Measurements from ENCODE around the gene HOXA5.

HOXA5 gene

DNA sequence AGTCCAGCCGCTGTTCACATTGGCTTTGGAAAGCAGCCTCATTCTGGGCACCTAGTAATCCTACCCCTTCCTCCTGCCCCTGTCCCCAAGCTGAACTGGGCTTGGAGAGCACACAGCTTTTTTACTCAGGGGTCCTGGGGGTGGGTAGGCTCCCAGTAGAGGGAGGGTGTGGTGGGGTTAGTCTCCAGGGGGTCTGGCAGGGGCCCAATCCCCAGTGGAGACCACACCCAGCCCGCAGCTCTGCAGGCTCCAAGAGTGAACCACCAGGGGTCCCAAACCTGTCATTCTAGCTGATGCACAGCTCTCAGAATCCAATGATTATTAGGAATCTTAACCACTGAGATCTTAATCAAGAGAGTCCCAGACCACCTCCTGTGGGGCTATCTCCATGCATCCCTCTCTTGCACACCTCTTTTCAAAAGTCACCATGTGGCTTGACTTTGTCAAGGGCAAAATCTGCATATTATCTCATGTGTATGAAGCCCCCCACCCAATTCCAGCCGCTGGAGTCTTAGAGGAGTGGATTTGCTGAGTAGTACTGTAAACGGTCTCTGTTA is 38.9 kb upstream of the HOXA5 start:
- no peak for DNase-seq (ENCODE audit: low read depth)

GRCh38 chr7:27181795-27182275 is 38.4 kb upstream of the HOXA5 start:
- DNase-seq (ENCODE audit: low read depth): no peak

DNA sequence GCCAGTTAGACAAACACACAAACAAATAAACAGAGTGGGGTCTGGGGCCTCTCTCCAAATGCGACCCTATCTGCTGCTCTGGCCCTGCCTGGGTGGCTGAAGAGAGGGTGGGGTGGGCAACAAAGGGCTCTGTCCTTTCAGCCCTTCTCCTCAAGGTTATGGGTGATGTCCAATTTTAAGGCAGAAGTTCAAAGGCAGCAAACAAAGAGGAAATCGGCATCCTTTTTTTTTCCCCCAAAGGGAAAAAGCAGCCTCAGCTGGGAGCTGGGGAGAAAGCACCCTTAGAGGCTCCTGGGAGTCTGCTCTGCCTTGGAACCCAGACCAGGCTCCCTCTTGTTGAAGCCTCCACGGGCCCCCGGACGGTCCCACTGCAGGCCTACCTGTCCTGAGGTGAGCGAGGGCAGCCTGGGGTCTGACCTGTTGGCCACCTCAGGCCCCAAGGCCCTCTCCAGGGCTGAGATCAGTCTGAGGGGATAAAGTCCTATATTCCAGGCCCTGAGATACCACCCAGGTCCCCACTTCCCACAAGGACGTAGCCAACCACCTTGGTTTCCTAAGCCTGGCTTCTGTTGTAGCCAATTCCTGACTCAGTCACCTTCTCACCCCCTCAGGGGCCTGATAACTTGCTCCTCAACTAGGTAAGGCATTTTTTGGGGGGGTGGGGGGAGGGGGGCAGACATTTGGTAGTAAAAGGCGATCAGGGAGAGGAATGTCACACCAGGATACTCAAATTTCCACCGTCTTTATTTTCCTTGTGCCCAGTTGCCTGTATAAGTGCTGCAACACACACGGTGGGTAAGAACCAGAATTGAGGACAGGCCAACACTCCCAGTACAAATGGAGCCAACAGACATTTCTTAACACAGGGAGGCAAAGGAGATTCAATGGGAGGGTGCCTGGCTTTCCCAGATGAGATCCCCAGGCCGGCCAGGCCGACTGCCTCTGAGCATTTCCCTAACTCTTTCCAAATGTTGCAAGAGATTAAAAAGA is 37.2 kb upstream of the HOXA5 start:
- DNase-seq (ENCODE audit: low read depth): no peak

DNA sequence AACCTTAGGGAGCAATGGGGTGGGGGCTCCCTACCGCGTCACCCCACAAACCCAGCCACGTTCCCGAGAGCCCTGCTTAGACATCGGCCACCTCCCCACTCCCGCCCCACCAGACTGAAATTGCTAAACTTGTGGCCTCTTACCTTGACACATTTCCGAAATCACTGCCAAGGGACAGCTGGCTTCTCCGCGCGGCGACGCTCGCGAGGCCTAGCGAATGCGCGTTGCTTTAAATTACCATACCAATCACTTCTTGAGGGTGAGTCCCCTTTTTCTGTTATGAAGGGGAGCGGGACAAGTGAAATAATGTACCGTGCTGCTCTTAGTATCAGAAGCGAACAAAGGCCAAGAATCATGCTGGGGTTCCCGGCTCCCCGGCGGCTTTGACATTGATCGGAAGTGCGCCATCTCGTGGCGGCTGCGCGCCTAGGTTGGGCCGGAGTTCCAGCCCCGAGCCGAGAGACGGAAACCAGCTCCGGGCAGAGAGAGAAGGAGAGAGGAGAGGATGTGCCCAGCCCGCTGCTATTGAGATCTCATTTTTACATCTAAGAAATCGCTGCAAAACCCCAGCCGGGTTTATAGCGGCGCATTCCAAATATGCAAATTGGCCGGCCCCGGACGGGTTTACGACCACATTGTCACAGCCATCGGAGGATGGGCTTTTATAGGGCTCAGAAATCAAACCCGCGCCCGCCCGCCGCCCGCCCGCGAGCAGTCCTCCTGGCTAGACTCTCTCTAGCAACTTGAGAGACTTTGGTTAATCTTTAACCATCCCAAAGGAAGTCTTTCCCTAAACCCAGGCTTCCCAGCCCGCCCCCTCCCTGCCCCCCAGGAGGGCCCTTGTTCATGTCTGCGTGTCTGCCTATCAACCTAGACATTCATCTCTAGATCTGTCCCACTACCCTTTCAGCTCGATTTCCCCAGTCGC is 36.3 kb upstream of the HOXA5 start:
- no peak for DNase-seq (ENCODE audit: low read depth)

GRCh38 chr7:27179030-27179429 is 35.5 kb upstream of the HOXA5 start:
- no peak for DNase-seq (ENCODE audit: low read depth)

- DNase-seq (ENCODE audit: low read depth): no peak
Measured at GRCh38 chr7:27178366-27178765, 34.9 kb upstream of the HOXA5 start.

- no peak for DNase-seq (ENCODE audit: low read depth)
Measured at GRCh38 chr7:27177795-27178320, 34.4 kb upstream of the HOXA5 start.

- no peak for DNase-seq (ENCODE audit: low read depth)
Measured at GRCh38 chr7:27176962-27177794, 33.7 kb upstream of the HOXA5 start.

GRCh38 chr7:27176524-27176845 is 33.0 kb upstream of the HOXA5 start:
- no peak for DNase-seq (ENCODE audit: low read depth)

GRCh38 chr7:27175626-27176523 is 32.4 kb upstream of the HOXA5 start:
- DNase-seq (ENCODE audit: low read depth): no peak

DNA sequence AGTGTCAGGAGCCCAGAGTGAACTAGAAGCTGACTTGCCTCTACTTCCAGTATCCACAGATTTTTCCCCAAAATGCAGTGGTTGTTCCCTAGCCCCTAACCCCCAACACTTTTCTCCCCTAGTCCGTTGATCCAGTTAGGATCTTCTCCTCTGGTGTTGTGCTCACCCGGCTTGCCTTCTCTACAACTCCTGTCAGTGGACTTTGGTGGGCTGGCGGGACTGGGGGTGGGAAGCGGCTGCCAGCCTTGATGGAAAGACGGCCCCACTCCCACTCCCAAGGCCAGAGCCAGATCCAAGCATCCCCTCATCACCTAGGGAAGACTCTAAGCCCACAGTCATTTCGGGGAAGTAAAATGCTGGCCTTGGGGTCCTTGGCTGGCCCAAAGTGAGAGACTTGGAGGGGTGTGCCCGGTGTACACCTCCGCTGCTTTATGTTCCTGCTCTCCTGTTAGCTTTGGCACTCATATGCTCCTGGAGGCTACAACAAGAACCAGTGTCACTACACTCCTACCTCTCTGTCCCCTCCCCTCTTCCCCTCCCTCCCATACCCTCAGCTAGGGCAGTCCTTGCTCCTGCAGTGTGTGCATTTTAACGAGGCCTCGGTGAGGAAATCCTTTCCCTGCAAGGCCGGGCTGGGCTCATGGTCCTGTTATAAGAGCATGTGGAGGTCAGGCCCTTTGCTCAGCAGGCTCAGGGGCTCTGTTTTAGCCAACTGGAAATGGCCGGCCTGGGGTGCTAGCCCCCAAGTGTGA is 31.6 kb upstream of the HOXA5 start:
- no peak for DNase-seq (ENCODE audit: low read depth)

DNA sequence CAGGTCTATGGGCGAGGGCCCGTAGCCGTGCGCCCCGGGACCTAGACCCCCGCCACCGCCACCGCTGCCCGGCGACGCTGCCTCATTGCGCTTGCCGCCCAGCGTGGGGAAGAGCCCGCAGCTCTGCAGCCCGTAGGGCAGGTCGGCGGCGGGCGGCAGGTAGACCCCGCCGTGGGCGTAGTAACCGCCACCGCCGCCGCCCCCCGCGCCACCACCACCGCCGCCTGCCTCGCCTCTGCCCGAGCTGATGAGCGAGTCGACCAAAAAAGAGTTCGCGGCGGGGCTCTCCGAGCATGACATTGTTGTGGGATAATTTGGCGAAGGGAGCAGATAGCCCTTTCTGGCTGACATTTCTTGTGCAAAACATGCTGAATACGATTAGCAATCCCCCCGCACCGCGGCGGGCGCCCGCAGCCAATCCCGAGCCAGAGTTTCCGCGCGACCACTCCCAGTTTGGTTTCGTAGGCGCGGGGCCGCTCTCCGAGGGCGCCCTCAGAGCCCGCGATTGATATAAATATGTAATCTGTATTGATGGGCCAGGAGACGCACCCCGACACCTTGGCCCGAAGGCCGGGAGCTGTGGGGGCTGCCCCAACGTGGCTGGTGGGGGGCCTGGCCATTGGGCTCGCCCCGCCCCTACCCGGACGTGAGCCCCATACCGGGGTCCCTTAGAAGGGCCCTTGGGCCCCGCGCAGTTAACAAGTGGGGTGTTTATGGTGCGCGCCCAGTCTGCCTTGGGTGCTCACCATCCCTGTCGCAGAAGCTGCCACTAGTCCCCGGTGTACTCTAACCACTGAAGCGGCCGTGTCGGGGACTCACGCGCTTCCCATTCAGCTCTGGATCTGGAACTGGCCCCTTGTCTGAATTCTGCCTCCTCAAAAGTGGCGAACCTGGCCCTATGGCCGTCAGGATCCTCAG is 30.7 kb upstream of the HOXA5 start, which contains the start of gene HOXA10:
Gene HOXA10 (minus strand): TSS at position 365 of the 918 bp plus-strand sequence. CDS start 14 bp downstream, at position 351.
- no peak for DNase-seq (ENCODE audit: low read depth)

DNA sequence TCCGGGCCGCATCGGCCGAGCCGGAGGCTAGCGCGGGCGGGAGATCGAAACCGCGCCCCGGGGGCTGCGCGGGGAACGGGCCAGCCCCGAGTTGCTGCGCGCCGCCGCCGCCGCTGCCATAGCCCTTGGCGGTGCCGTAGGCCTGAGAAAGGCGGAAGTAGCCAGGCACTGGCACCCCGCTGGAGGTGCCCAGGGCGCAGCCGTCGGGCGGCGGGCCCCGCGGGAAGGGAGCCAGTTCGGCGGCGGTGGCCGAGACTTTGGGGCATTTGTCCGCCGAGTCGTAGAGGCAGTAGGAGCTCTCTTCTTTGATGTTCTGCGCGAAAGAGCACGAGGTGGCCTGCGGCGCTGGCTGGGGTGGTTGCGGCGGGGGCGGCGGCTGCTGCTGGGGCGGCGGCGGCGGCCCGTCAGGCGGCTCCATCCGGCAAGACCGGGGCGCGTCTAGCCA is 30.1 kb upstream of the HOXA5 start:
- DNase-seq (ENCODE audit: low read depth): no peak

DNA sequence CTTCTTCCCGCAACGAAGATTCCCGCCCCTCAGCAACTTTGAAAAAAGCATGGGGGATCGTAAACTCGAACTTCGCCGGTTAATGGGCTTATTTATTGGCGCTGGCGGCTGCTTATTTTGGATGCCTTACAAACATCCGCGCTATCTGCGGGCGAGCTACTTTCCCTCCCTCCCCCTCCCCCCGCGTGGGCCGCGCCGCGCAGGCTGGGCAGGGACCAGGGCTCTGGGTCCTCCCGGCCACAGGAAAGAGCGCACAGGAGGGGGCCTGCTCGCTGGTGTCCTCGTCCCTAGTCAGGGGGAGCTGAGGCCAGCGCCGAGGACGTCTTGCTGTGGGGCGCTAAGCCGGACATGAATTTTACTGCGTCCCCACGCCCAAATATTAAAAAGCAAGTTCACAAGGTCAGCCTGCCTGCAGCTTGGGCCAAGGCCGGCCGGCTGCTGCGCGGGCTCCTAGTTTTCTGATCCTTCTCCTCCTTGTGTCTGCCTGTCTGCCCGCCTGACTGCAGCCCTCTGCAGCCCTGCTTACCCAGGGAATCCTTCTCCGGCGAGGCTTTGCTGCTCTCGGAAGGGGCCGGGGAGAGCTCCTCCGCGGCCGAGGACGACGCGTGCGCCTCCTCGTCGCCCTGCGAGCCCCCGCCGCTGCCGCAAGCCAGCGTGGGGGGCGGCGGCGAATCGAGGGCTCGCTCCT is 29.5 kb upstream of the HOXA5 start:
- no peak for DNase-seq (ENCODE audit: low read depth)

GRCh38 chr7:27172315-27172774 is 28.9 kb upstream of the HOXA5 start:
- DNase-seq (ENCODE audit: low read depth): no peak

GRCh38 chr7:27171637-27172314 is 28.3 kb upstream of the HOXA5 start:
- DNase-seq (ENCODE audit: low read depth): no peak

DNA sequence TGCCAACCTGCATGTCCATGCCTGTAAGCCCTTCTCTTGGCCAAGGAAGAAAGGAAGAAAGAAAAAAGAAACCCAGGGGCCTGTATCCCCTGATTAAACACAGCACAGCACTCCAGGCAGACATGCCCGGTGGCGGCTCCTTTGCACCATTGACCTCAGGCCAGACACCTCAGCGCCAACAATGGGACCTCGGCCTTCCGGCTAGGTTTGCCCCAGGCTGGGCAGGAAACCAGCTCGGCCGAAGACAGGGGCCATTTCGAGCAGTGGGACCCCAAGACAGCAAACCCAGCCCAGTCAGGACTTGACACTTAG is 27.8 kb upstream of the HOXA5 start:
- DNase-seq (ENCODE audit: low read depth): no peak
